Uterus (tissue), 2 donors: ENCODE data around the gene ADARB2.

Experiments
- POLR2A ChIP-seq, 2 donors: fragments of 450-650 bp; IDR thresholded peaks; one replicate each; pipeline ENCODE4 v1.6.1; 2016; ENCODE audit warnings: antibody characterized with exemption in 2 of 2, mild to moderate bottlenecking in 1 of 2, moderate library complexity in 1 of 2
- TF ChIP-seq, protein P1 (sequence below), 4 experiments: fragments of 200-600 bp in 2 of 4; fragments of 450-650 bp in 2 of 4; sonication (generic) in 2 of 4; IDR thresholded peaks; one replicate each; pipeline ENCODE4 v1.5.1; 2016 to 2019; ENCODE audit warnings: antibody characterized with exemption in 4 of 4, mild to moderate bottlenecking in 2 of 4, moderate library complexity in 1 of 4

- TF ChIP-seq, protein P1, sequence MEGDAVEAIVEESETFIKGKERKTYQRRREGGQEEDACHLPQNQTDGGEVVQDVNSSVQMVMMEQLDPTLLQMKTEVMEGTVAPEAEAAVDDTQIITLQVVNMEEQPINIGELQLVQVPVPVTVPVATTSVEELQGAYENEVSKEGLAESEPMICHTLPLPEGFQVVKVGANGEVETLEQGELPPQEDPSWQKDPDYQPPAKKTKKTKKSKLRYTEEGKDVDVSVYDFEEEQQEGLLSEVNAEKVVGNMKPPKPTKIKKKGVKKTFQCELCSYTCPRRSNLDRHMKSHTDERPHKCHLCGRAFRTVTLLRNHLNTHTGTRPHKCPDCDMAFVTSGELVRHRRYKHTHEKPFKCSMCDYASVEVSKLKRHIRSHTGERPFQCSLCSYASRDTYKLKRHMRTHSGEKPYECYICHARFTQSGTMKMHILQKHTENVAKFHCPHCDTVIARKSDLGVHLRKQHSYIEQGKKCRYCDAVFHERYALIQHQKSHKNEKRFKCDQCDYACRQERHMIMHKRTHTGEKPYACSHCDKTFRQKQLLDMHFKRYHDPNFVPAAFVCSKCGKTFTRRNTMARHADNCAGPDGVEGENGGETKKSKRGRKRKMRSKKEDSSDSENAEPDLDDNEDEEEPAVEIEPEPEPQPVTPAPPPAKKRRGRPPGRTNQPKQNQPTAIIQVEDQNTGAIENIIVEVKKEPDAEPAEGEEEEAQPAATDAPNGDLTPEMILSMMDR (IDR thresholded peaks at IDR 0.05) = no peak
- TF ChIP-seq POLR2A (IDR thresholded peaks at IDR 0.05) = no peak
Observed at GRCh38 chr10:1376384-1376945, 360.9 kb downstream of the ADARB2 start.
